ENCODE measurements around the gene CDK5RAP2. TPM values are rescaled to one million over a fixed set of nuclear protein-coding genes. Genes with fewer than 3 reads are reported as not detected.
"Not testable (repeated sequence)": the region's sequence is repeated elsewhere in the genome, so short reads cannot be mapped to it uniquely, and the experiment has no call there.

CDK5RAP2 gene
- total RNA-seq, 1 donor from 2014 or later: 66.6 TPM

- peak; percentile 81 for DNase-seq (ENCODE audit: low read depth)
Measured at GRCh38 chr9:120545701-120546550, 34.0 kb downstream of the CDK5RAP2 start.

- peak; percentile 31 for DNase-seq (ENCODE audit: low read depth)
Measured at GRCh38 chr9:120544441-120544840, 35.5 kb downstream of the CDK5RAP2 start.

- no peak for DNase-seq (ENCODE audit: low read depth)
Measured at GRCh38 chr9:120542701-120543490, 37.1 kb downstream of the CDK5RAP2 start.

- no peak for DNase-seq (ENCODE audit: low read depth)
Measured at GRCh38 chr9:120541921-120542320, 38.0 kb downstream of the CDK5RAP2 start.

- DNase-seq (ENCODE audit: low read depth): no peak
Measured at GRCh38 chr9:120539951-120540350, 40.0 kb downstream of the CDK5RAP2 start.

- peak; percentile 21 for DNase-seq (ENCODE audit: low read depth)
Measured at GRCh38 chr9:120538339-120538738, 41.6 kb downstream of the CDK5RAP2 start.

GRCh38 chr9:120536949-120537640 lies 42.9 kb downstream of the CDK5RAP2 start:
- DNase-seq (ENCODE audit: low read depth): no peak

- DNase-seq (ENCODE audit: low read depth): no peak
Measured at GRCh38 chr9:120536094-120536493, 43.9 kb downstream of the CDK5RAP2 start.

- no peak for DNase-seq (ENCODE audit: low read depth)
Measured at GRCh38 chr9:120534266-120534665, 45.7 kb downstream of the CDK5RAP2 start.

- DNase-seq (ENCODE audit: low read depth): no peak
Measured at GRCh38 chr9:120532891-120533290, 47.1 kb downstream of the CDK5RAP2 start.

GRCh38 chr9:120532475-120532874 lies 47.5 kb downstream of the CDK5RAP2 start:
- DNase-seq (ENCODE audit: low read depth): peak; percentile 97

GRCh38 chr9:120531683-120532300 lies 48.2 kb downstream of the CDK5RAP2 start:
- peak; percentile 50 for DNase-seq (ENCODE audit: low read depth)

GRCh38 chr9:120530220-120530832 lies 49.6 kb downstream of the CDK5RAP2 start:
- DNase-seq (ENCODE audit: low read depth): not testable (repeated sequence)

- no peak for DNase-seq (ENCODE audit: low read depth)
Measured at GRCh38 chr9:120528829-120529228, 51.1 kb downstream of the CDK5RAP2 start.

- DNase-seq (ENCODE audit: low read depth): no peak
Measured at GRCh38 chr9:120528327-120528726, 51.6 kb downstream of the CDK5RAP2 start.

GRCh38 chr9:120526534-120526933 lies 53.4 kb downstream of the CDK5RAP2 start:
- DNase-seq (ENCODE audit: low read depth): no peak

- no peak for DNase-seq (ENCODE audit: low read depth)
Measured at GRCh38 chr9:120524863-120525262, 55.1 kb downstream of the CDK5RAP2 start.

GRCh38 chr9:120524038-120524437 lies 55.9 kb downstream of the CDK5RAP2 start:
- no peak for DNase-seq (ENCODE audit: low read depth)

GRCh38 chr9:120522558-120522957 lies 57.4 kb downstream of the CDK5RAP2 start:
- DNase-seq (ENCODE audit: low read depth): no peak

- no peak for DNase-seq (ENCODE audit: low read depth)
Measured at GRCh38 chr9:120522032-120522431, 57.9 kb downstream of the CDK5RAP2 start.

GRCh38 chr9:120521101-120521500 lies 58.9 kb downstream of the CDK5RAP2 start:
- no peak for DNase-seq (ENCODE audit: low read depth)
